Measurements from ENCODE around the gene LRRC23. TPM values are rescaled to one million over a fixed set of nuclear protein-coding genes. Genes with fewer than 3 reads are reported as not detected.
A peak's percentile ranks its signal among the peaks of the same experiment; 100 is the strongest.

The LRRC23 gene
- total RNA-seq, 1 donor from 2014 or later = 5.2 TPM

GRCh38 chr12:6928703-6929407 is 24.2 kb downstream of the LRRC23 start:
- no peak overlapping the region for H3K27ac ChIP-seq

GRCh38 chr12:6929466-6930452 is 25.1 kb downstream of the LRRC23 start:
- Histone ChIP-seq H3K36me3 (no peaks in the 10 kb centered on the region), H3K9me3 (ENCODE audit: low read depth) (no peaks in the 10 kb centered on the region), H2AFZ (replicated peaks) (no peak overlapping the region), H3K4me2 (peak overlapping the region; percentile 85), H3K27me3 (no peaks in the 10 kb centered on the region), H3K9ac (peak overlapping the region; percentile 85), H3K4me1 (peaks cover 36% of the 10 kb centered on the region), H3K4me3 (peak overlapping the region; percentile 91), H3F3A (ENCODE audit: low read depth) (peaks cover 53% of the 10 kb centered on the region), H3K27ac (no peak overlapping the region), H3K79me2 (ENCODE audit: low read depth) (peaks cover 82% of the 10 kb centered on the region), H4K20me1 (ENCODE audit: low read depth) (peaks cover 56% of the 10 kb centered on the region)
- Mint-ChIP-seq H3K27me3 (ENCODE audit: insufficient read depth, low read depth) (peaks cover 8% of the 10 kb centered on the region), H3K9me3 (no peaks in the 10 kb centered on the region), H3K4me3 (peak overlapping the region; percentile 98), H3K36me3 (peaks cover 24% of the 10 kb centered on the region), H3K27ac (peak overlapping the region; percentile 78), H3K4me1 (peaks cover 65% of the 10 kb centered on the region)
- no peak for TF ChIP-seq CTCF (IDR thresholded peaks at IDR 0.05)
- no peak for TF ChIP-seq EZH2phosphoT487 (IDR thresholded peaks at IDR 0.05)
- TF ChIP-seq EZH2 (IDR thresholded peaks at IDR 0.05) = no peak
- no peak for DNase-seq (ENCODE audit: low spot score)

More at GRCh38 chr12:6928703-6929407, 24.2 kb downstream of the LRRC23 start:
- Histone ChIP-seq H3K4me1 (peaks cover 40% of the 10 kb centered on the region), H4K20me1 (ENCODE audit: low read depth) (peaks cover 53% of the 10 kb centered on the region), H3K9ac (peak overlapping the region; percentile 85), H3K4me2 (peak overlapping the region; percentile 85), H3K9me3 (ENCODE audit: low read depth) (no peaks in the 10 kb centered on the region), H2AFZ (replicated peaks) (no peak overlapping the region), H3K27me3 (no peaks in the 10 kb centered on the region), H3K4me3 (peak overlapping the region; percentile 91), H3K36me3 (no peaks in the 10 kb centered on the region), H3F3A (ENCODE audit: low read depth) (peaks cover 53% of the 10 kb centered on the region), H3K79me2 (ENCODE audit: low read depth) (peaks cover 74% of the 10 kb centered on the region)
- H3K27ac Mint-ChIP-seq = peak overlapping the region; percentile 80
- H3K36me3 Mint-ChIP-seq = peaks cover 18% of the 10 kb centered on the region
- no peak for DNase-seq (ENCODE audit: low spot score)
- TF ChIP-seq EZH2 (IDR thresholded peaks at IDR 0.05) = no peak
- no peak for TF ChIP-seq CTCF (IDR thresholded peaks at IDR 0.05)
- no peak for TF ChIP-seq EZH2phosphoT487 (IDR thresholded peaks at IDR 0.05)
- H3K9me3 Mint-ChIP-seq = no peaks in the 10 kb centered on the region
- H3K4me3 Mint-ChIP-seq = peak overlapping the region; percentile 98
- H3K27me3 Mint-ChIP-seq (ENCODE audit: insufficient read depth, low read depth) = peaks cover 9% of the 10 kb centered on the region
- peaks cover 68% of the 10 kb centered on the region for H3K4me1 Mint-ChIP-seq

GRCh38 chr12:6932766-6933165 is 28.1 kb downstream of the LRRC23 start:
- peaks cover 69% of the 10 kb centered on the region for H4K20me1 ChIP-seq (ENCODE audit: low read depth)

More at GRCh38 chr12:6932766-6933165, 28.1 kb downstream of the LRRC23 start:
- H3K4me2 ChIP-seq = no peak overlapping the region
- no peaks in the 10 kb centered on the region for H3K36me3 ChIP-seq
- H3F3A ChIP-seq (ENCODE audit: low read depth) = peaks cover 49% of the 10 kb centered on the region
- peaks cover 66% of the 10 kb centered on the region for H3K79me2 ChIP-seq (ENCODE audit: low read depth)
- DNase-seq (ENCODE audit: low spot score) = no peak
- Mint-ChIP-seq H3K4me3 (no peak overlapping the region), H3K27me3 (ENCODE audit: insufficient read depth, low read depth) (peaks cover 16% of the 10 kb centered on the region), H3K9me3 (peaks cover 2% of the 10 kb centered on the region), H3K36me3 (peaks cover 31% of the 10 kb centered on the region), H3K4me1 (peaks cover 57% of the 10 kb centered on the region), H3K27ac (no peak overlapping the region)
- no peak overlapping the region for H3K27ac ChIP-seq
- H3K9ac ChIP-seq = no peak overlapping the region
- TF ChIP-seq EZH2phosphoT487 (IDR thresholded peaks at IDR 0.05) (no peak), EZH2 (IDR thresholded peaks at IDR 0.05) (no peak), CTCF (IDR thresholded peaks at IDR 0.05) (no peak)
- H3K9me3 ChIP-seq (ENCODE audit: low read depth) = no peaks in the 10 kb centered on the region
- H3K4me1 ChIP-seq = peaks cover 20% of the 10 kb centered on the region
- H3K27me3 ChIP-seq = no peaks in the 10 kb centered on the region
- H2AFZ ChIP-seq (replicated peaks) = no peak overlapping the region
- no peak overlapping the region for H3K4me3 ChIP-seq

All from neural progenitor cell (in vitro differentiated cells).